GM12801 (cell line): ENCODE data around the gene PPP2R2D.

Experiments used
- CTCF ChIP-seq: IDR thresholded peaks from one replicate; pipeline ENCODE4 v1.5.1; 2011; ENCODE audit warnings: control low read depth; ENCODE audit not compliant: insufficient read length; ENCODE audit errors: extremely low read depth

The PPP2R2D gene

GRCh38 chr10:131891929-131892805, 8.6 kb upstream of the PPP2R2D start:
- no peak for TF ChIP-seq CTCF

- no peak for TF ChIP-seq CTCF
Observed at GRCh38 chr10:131892806-131893675, 7.8 kb upstream of the PPP2R2D start.

GRCh38 chr10:131895116-131895515, 5.7 kb upstream of the PPP2R2D start:
- TF ChIP-seq CTCF, result no peak

- no peak for TF ChIP-seq CTCF
Observed at GRCh38 chr10:131896403-131896802, 4.4 kb upstream of the PPP2R2D start.

- TF ChIP-seq CTCF, result no peak
Observed at GRCh38 chr10:131897297-131897899, 3.4 kb upstream of the PPP2R2D start.

- no peak for TF ChIP-seq CTCF
Observed at GRCh38 chr10:131898061-131898460, 2.7 kb upstream of the PPP2R2D start.

- no peak for TF ChIP-seq CTCF
Observed at GRCh38 chr10:131898713-131899112, 2.1 kb upstream of the PPP2R2D start.
